Spinal cord (tissue), 10 donors: Measurements from ENCODE around the gene ASAP2. TPM values are rescaled to one million over a fixed set of nuclear protein-coding genes. Genes with fewer than 3 reads are reported as not detected.

ENCODE experiments used
- DNase-seq, 6 donors: peaks; one replicate each; pipeline versions ENCODE4 v3.0.0 to v3.0.0-alpha.2; 2013 to 2015; ENCODE audit warnings: low spot score in 6 of 6, low read depth in 4 of 6
- H3K27ac ChIP-seq: one replicate; pipeline ENCODE4 v1.5.1; 2013; ENCODE audit warnings: low read depth, low read length, control low read depth
- H3K27me3 ChIP-seq: one replicate; pipeline ENCODE4 v1.6.1; 2013; ENCODE audit warnings: low read length; ENCODE audit not compliant: control insufficient read depth, insufficient read depth
- H3K36me3 ChIP-seq: one replicate; pipeline ENCODE4 v1.6.1; 2013; ENCODE audit warnings: low read length; ENCODE audit not compliant: control insufficient read depth, insufficient read depth
- H3K4me1 ChIP-seq: one replicate; pipeline ENCODE4 v1.6.1; 2013; ENCODE audit warnings: low read length; ENCODE audit not compliant: control insufficient read depth, insufficient read depth
- H3K4me3 ChIP-seq: one replicate; pipeline ENCODE4 v1.5.1; 2013; ENCODE audit warnings: low read depth, low read length, control low read depth
- H3K9me3 ChIP-seq: one replicate; pipeline ENCODE4 v1.6.1; 2013; ENCODE audit warnings: low read length; ENCODE audit not compliant: control insufficient read depth, insufficient read depth
- WGBS: methylation state at CpG from one replicate; pipeline ENCODE4 v1.1.5; 2013; ENCODE audit warnings: missing lambda C conversion rate; ENCODE audit not compliant: insufficient coverage; 5-methylcytosine and 5-hydroxymethylcytosine counted together
- polyA plus RNA-seq, 2 donors: library from polyadenylated mRNA; unstranded; fragments of 120-200 nt; gene quantifications; one replicate each; pipeline ENCODE4 v1.2.1, GENCODE V29; 2013; ENCODE audit not compliant: insufficient read length in 2 of 2
- total RNA-seq, 2 donors: library from RNA; depleted of rRNA in 1 of 2; stranded (reverse); fragments of 120-200 nt in 1 of 2; fragments of >200 nt in 1 of 2; gene quantifications; one replicate each; pipeline versions ENCODE4 v1.2.3 to v1.2.4, GENCODE V29; 2013 to 2014
- donor health status: healthy.

The ASAP2 gene
- total and polyA plus RNA-seq, 4 donors: 30.4 to 48.6 (median 32.5) TPM

DNA sequence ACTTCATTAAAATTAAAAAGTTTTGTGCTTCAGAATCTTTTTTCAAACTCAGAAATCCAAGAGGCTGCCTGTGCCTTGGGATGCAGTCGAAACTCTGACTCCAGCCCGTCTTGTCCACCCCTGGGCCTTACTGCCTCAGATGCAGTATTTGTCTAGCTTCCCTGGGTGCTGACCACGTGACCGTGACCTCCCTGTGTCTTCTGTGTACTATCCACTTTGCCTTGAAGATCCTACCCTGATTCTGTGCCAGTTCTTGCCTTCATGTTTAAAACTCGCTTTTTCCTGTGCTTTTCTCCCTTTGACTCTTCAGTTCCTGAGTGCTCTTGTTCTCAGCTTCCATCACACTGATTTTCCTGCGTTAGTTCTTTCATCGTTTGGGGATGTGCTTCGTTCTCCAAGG lies 136.0 kb downstream of the ASAP2 start:
- H3K27ac ChIP-seq: no peak overlapping the region

DNA sequence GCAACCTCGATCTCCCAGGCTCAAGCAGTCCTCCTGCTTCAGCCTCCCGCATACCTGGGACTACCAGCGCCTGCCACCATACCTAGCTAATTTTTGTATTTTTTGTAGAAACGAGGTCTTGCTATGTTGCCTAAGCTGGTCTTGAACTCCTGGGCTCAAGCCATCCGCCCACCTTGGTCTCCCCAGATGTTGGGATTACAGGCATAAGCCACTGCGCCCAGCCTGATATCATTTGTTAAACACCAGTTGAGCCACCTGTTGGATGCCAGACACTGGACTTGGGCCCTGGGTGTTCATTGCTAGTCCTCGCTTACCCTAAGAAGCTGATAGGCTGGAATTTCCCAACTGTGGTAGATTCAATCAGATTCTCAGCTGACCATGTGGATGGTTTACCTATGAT lies 136.9 kb downstream of the ASAP2 start:
- no peaks in the 10 kb centered on the region for H3K9me3 ChIP-seq
- H3K36me3 ChIP-seq: peaks cover 20% of the 10 kb centered on the region

More for the DNA sequence above, 136.0 kb downstream of the ASAP2 start:
- H3K4me1 ChIP-seq: peaks cover 7% of the 10 kb centered on the region
- H3K36me3 ChIP-seq: peaks cover 23% of the 10 kb centered on the region
- no peak for DNase-seq
- no peaks in the 10 kb centered on the region for H3K27me3 ChIP-seq
- no peak overlapping the region for H3K4me3 ChIP-seq
- 87% methylated on average over 8 of the region's 8 CpGs for WGBS
- H3K9me3 ChIP-seq: no peaks in the 10 kb centered on the region

DNA sequence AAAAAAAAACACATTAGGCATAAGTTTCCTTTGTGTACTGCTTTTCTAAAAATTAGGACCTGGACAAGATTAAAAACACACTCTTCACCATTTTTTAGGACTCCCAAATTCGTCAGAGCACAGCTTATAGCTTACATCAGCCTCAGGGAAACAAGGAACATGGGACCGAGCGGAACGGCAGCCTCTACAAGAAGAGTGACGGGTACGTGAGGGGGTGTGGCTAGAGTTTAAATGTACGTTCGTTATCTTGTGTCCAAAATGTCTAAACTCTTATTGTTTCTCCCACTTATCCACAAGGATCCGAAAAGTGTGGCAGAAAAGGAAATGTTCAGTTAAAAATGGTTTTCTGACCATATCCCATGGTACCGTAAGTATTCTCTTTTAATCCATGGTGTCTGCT lies 137.8 kb downstream of the ASAP2 start:
- no peak overlapping the region for H3K4me3 ChIP-seq
- H3K4me1 ChIP-seq: peaks cover 4% of the 10 kb centered on the region
- no peak for DNase-seq
- H3K27me3 ChIP-seq: no peaks in the 10 kb centered on the region
- peaks cover 20% of the 10 kb centered on the region for H3K36me3 ChIP-seq
- H3K27ac ChIP-seq: no peak overlapping the region
- 100% methylated on average over 1 of the region's 10 CpGs for WGBS
- H3K9me3 ChIP-seq: no peaks in the 10 kb centered on the region

More for the DNA sequence above, 136.9 kb downstream of the ASAP2 start:
- H3K27ac ChIP-seq: no peak overlapping the region
- no peak overlapping the region for H3K4me3 ChIP-seq
- 98% methylated on average over 6 of the region's 7 CpGs for WGBS
- DNase-seq: no peak
- peaks cover 4% of the 10 kb centered on the region for H3K4me1 ChIP-seq
- H3K27me3 ChIP-seq: no peaks in the 10 kb centered on the region

DNA sequence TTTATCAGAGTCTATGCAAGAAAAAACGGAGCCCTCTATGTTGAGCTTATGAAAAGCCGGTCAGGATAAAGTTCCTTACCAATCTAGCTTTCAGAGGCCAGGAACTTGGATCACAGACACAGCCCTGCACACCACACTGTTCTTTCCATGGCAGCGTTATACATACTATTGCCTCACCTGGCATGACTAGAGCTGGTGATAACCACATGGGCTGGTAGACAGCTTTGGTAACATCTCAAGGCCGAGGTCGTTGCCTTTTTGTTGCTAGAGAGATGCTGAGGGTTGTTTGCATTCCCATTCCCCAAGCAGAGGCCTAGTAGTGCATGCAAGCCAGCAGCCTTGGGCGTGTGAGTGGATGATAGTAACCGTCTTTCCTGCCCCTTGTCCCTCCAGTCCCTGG lies 138.7 kb downstream of the ASAP2 start:
- 100% methylated on average over 4 of the region's 7 CpGs for WGBS
- no peak overlapping the region for H3K27ac ChIP-seq
- DNase-seq: no peak
- peaks cover 15% of the 10 kb centered on the region for H3K36me3 ChIP-seq
- no peaks in the 10 kb centered on the region for H3K9me3 ChIP-seq
- peaks cover 4% of the 10 kb centered on the region for H3K4me1 ChIP-seq
- H3K27me3 ChIP-seq: no peaks in the 10 kb centered on the region
- H3K4me3 ChIP-seq: no peak overlapping the region

DNA sequence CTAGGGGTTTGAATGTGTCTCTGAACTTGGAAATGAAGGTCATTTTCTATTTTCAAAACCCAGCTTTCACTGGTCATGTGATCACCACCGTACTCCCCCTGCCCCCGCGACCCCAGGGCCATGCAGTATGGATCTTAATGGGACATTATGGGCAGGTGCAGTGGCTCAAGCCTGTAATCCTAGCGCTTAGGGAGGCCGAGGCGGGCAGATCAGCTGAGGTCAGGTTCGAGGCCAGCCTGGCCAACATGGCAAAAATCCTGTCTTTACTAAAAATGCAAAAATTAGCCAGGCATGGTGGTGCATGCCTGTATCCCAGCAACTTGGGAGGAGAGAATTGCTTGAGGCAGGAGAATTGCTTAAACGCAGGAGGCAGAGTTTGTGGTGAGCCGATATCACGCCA lies 139.4 kb downstream of the ASAP2 start:
- Histone ChIP-seq H3K4me1 (peaks cover 4% of the 10 kb centered on the region), H3K27ac (no peak overlapping the region), H3K9me3 (no peaks in the 10 kb centered on the region), H3K4me3 (no peak overlapping the region), H3K27me3 (no peaks in the 10 kb centered on the region), H3K36me3 (peaks cover 18% of the 10 kb centered on the region)
- WGBS: 79% methylated on average over 7 of the region's 10 CpGs
- no peak for DNase-seq

DNA sequence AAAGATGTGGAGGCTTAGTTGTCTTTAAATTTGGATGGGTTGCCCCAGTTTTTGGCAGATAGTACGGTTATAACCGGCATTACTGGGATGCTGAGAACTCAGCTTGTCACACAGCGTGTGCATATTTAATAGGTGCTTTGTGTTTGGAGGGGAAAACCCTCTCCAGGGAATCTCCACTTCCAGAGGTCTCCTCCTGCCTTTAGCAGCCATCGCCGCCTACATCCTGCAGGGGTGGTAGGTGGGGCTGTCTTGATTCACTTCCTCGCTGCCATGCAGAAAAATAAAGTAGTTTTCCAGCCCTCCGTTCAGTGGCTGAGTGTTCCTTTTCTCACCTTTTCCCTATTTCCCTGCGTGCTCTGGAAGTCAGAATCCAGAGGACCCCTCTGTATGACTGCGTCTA lies 140.3 kb downstream of the ASAP2 start:
- peaks cover 16% of the 10 kb centered on the region for H3K36me3 ChIP-seq
- no peak overlapping the region for H3K4me3 ChIP-seq
- H3K27me3 ChIP-seq: no peaks in the 10 kb centered on the region
- no peaks in the 10 kb centered on the region for H3K9me3 ChIP-seq
- peaks cover 4% of the 10 kb centered on the region for H3K4me1 ChIP-seq
- no peak for DNase-seq
- WGBS: 81% methylated on average over 6 of the region's 9 CpGs
- no peak overlapping the region for H3K27ac ChIP-seq

DNA sequence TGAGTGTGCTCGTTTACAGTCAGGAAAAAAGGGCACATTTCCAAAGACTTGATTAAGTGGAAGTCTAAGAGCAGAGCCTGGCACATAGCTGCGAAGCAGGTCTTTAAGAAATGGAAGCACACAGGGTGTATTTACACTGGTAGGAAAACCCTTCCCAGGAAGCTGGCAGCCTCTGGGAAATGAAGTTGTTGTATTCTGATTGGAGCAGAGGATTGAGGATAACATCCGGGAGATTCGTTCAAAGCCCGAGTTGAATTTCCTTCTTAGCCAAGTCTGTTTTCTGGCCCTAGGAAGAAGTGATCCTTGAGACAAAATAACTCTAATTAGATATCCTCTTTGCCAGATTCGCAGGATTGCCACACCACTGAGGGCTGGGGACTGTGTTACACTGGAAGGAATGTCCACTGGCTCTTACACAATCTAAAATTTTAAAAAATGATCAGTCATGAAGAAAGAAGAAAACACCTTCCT lies 140.8 kb downstream of the ASAP2 start:
- H3K27me3 ChIP-seq: no peaks in the 10 kb centered on the region
- WGBS: 30% methylated on average over 2 of the region's 6 CpGs
- H3K27ac ChIP-seq: no peak overlapping the region
- H3K9me3 ChIP-seq: no peaks in the 10 kb centered on the region
- DNase-seq: peak in 2 of 6 donors; percentile 49 to 52
- H3K4me3 ChIP-seq: no peak overlapping the region
- peaks cover 4% of the 10 kb centered on the region for H3K4me1 ChIP-seq
- peaks cover 21% of the 10 kb centered on the region for H3K36me3 ChIP-seq

DNA sequence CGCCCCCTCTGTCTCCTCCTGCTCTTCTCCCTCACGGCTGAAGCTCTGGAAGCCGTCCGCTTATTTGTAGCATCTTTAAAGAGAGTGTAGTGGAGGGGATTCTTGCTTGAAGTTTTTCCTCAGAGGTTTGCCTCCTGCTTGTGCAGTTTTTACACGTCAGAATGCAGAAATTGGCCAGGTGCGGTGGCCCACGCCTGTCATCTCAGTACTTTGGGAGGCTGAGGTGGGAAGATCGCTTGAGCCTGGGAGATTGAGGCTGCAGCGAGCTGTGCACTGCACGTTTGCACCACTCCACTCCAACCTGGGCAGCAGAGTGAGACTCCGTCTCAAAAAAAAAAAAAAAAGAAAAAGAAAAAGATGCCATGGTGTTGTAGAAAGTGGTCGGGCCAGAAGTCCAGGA lies 147.7 kb downstream of the ASAP2 start:
- peaks cover 34% of the 10 kb centered on the region for H3K36me3 ChIP-seq
- DNase-seq: no peak
- H3K27ac ChIP-seq: no peak overlapping the region
- no peaks in the 10 kb centered on the region for H3K27me3 ChIP-seq
- H3K4me3 ChIP-seq: no peak overlapping the region
- no peaks in the 10 kb centered on the region for H3K9me3 ChIP-seq
- H3K4me1 ChIP-seq: peaks cover 6% of the 10 kb centered on the region
- WGBS: 100% methylated on average over 3 of the region's 12 CpGs

DNA sequence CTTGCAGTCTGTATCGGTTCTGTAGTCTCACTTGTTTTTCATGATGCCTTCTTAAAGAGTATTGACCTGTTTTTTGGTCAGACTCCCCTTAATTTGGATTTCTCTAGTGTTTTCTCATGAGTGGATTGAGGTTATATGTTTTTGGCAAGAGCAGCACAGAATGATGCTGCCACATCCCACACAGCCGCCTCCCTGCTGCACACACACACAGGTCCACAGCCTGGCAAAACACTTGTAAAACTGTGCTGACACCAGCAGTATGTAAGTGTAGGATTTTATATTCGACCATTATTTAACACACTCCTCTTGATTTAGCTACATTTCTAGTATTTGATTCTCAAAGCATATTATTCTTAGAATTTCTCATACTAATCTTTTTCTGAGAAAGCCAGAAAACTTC lies 148.7 kb downstream of the ASAP2 start:
- peak in 1 of 6 donors; percentile 32 for DNase-seq
- Histone ChIP-seq H3K4me1 (peaks cover 6% of the 10 kb centered on the region), H3K27ac (no peak overlapping the region), H3K9me3 (no peaks in the 10 kb centered on the region), H3K27me3 (no peaks in the 10 kb centered on the region), H3K36me3 (peaks cover 35% of the 10 kb centered on the region), H3K4me3 (no peak overlapping the region)
- WGBS: no CpG with 5 or more reads among the region's 3 CpGs

DNA sequence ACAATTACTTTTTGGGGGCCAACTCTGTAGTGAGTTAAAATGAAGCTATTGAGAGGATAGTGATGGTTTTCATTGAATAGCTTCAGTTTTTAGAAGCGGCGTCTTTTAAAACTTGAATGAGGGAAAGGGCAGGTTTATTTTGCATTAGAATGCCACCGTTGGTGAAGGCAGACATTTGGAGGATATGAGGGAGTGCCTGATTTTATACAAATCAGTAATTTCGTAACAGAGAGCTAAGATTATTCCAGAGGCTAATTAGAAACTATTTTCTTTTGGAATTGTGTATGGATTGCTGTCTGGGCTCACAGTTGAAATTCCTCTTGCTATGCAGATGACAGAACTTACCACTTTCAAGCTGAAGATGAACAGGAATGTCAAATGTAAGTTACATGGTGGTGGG lies 149.1 kb downstream of the ASAP2 start:
- Histone ChIP-seq H3K9me3 (no peaks in the 10 kb centered on the region), H3K36me3 (peaks cover 34% of the 10 kb centered on the region), H3K4me1 (peaks cover 6% of the 10 kb centered on the region), H3K27ac (no peak overlapping the region), H3K27me3 (no peaks in the 10 kb centered on the region), H3K4me3 (no peak overlapping the region)
- 13% methylated on average over 3 of the region's 4 CpGs for WGBS
- no peak for DNase-seq
